HG03159 (cell line): ENCODE results near the gene TEX52.

Source experiments
- ATAC-seq: cut with Tn5 transposase; IDR thresholded peaks from one replicate; pipeline ENCODE4 v1.9.1; 2021; ENCODE audit warnings: mild to moderate bottlenecking, moderate library complexity; ENCODE audit not compliant: unreplicated experiment

Gene TEX52

GRCh38 chr12:2857021-2857431 lies at the start of gene TEX52:
Gene TEX52, minus strand, starts transcription at chr12:2857039. Its CDS starts 13 bp downstream, at chr12:2857026.
- no peak for ATAC-seq

- ATAC-seq, result no peak
These were observed 47.4 kb upstream of the TEX52 start for GRCh38 chr12:2904260-2904659.

- ATAC-seq, result no peak
These were observed 45.5 kb upstream of the TEX52 start for GRCh38 chr12:2902272-2902880.

- no peak for ATAC-seq
These were observed 43.8 kb upstream of the TEX52 start for GRCh38 chr12:2900642-2901041.

- no peak for ATAC-seq
These were observed 40.6 kb upstream of the TEX52 start for GRCh38 chr12:2897418-2897817.

GRCh38 chr12:2895511-2895910 lies 38.7 kb upstream of the TEX52 start:
- ATAC-seq, result no peak

- ATAC-seq, result no peak
These were observed 38.2 kb upstream of the TEX52 start for GRCh38 chr12:2895051-2895451.

- no peak for ATAC-seq
These were observed 36.2 kb upstream of the TEX52 start for GRCh38 chr12:2893007-2893406.

GRCh38 chr12:2892246-2892645 lies 35.4 kb upstream of the TEX52 start:
- no peak for ATAC-seq

GRCh38 chr12:2891240-2892053 lies 34.6 kb upstream of the TEX52 start:
- ATAC-seq, result peak; percentile 2

GRCh38 chr12:2890388-2891239 lies 33.8 kb upstream of the TEX52 start, which contains the start of gene TULP3:
Gene TULP3, plus strand, starts transcription at chr12:2890891. Its CDS starts 57 bp downstream, at chr12:2890948.
- ATAC-seq, result peak; percentile 97

- no peak for ATAC-seq
These were observed 33.2 kb upstream of the TEX52 start for GRCh38 chr12:2890001-2890387.

- no peak for ATAC-seq
These were observed 30.1 kb upstream of the TEX52 start for GRCh38 chr12:2886768-2887450.

GRCh38 chr12:2884810-2885209 lies 28.0 kb upstream of the TEX52 start:
- ATAC-seq, result no peak

- ATAC-seq, result no peak
These were observed 23.0 kb upstream of the TEX52 start for GRCh38 chr12:2879853-2880252.

GRCh38 chr12:2877953-2878732 lies 21.3 kb upstream of the TEX52 start:
- ATAC-seq, result no peak

- peak; percentile 76 for ATAC-seq
These were observed 20.5 kb upstream of the TEX52 start, which contains the start of the genes FOXM1 and RHNO1 for GRCh38 chr12:2877047-2877952. Gene FOXM1, minus strand, starts transcription at chr12:2877174. Its CDS starts 2,696 bp downstream, at chr12:2874478. Gene RHNO1, plus strand, starts transcription at chr12:2877223. Its CDS starts 8,144 bp downstream, at chr12:2885367.

- peak; percentile 42 for ATAC-seq
These were observed 19.7 kb upstream of the TEX52 start for GRCh38 chr12:2876431-2877046.
